SK-N-SH (cell line): ENCODE measurements around the gene NCOA5.

ENCODE experiments used
- CTCF ChIP-seq: fragments of 200-600 bp; sonication (generic); IDR thresholded peaks from 2 replicates; pipeline ENCODE4 v1.6.1; 2017; ENCODE audit warnings: antibody characterized with exemption, mild to moderate bottlenecking, moderate library complexity
- JUND ChIP-seq: IDR thresholded peaks from 2 replicates; pipeline ENCODE4 v1.4.0; 2012
- MAX ChIP-seq: IDR thresholded peaks from 2 replicates; pipeline ENCODE4 v1.4.0; 2012; ENCODE audit warnings: low read depth
- RAD21 ChIP-seq: IDR thresholded peaks from 2 replicates; pipeline ENCODE4 v1.6.1; 2012; ENCODE audit warnings: mild to moderate bottlenecking, low read length

- no peak for TF ChIP-seq RAD21
- no peak for TF ChIP-seq CTCF
- no peak for TF ChIP-seq JUND
- no peak for TF ChIP-seq MAX
Observed at GRCh38 chr20:46071573-46071972, 18.2 kb downstream of the NCOA5 start.
